NK-92 treated with Interleukin-12 subunit alpha and Interleukin-12 subunit beta, amount 100 ng/mL, for 24 hours (cell line): ENCODE measurements around the gene CCDC63.
"Not testable (repeated sequence)": the region's sequence is repeated elsewhere in the genome, so short reads cannot be mapped to it uniquely, and the experiment has no call there.

Experiments used
- DNase-seq: peaks from one replicate; lab custom pipeline; 2025; lab: John Stamatoyannopoulos, UW

The CCDC63 gene

GRCh38 chr12:110923192-110923591 lies 76.4 kb downstream of the CCDC63 start:
- no peak for DNase-seq

GRCh38 chr12:110923692-110924334 lies 77.0 kb downstream of the CCDC63 start:
- no peak for DNase-seq

GRCh38 chr12:110927546-110927945 lies 80.8 kb downstream of the CCDC63 start:
- no peak for DNase-seq

DNA sequence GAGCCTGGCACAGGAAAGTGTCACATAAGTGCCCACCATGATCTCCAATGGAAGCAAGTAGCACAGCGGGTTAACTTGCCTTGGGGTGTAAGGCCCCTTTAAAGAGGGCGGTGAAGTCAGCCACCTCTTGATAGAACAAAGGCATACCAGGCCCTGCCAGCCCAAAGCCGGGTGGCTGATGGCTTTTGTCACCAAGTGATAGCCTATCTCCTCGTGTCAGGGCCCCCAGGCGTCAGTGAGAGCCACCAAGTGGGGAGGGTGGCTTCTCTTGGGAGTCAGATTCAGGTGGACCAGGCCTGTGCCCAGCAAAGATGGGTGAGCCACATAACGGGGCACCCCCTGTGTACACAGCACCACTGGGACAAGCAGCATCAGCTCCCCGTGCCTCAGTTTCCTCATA lies 81.9 kb downstream of the CCDC63 start:
- no peak for DNase-seq

DNA sequence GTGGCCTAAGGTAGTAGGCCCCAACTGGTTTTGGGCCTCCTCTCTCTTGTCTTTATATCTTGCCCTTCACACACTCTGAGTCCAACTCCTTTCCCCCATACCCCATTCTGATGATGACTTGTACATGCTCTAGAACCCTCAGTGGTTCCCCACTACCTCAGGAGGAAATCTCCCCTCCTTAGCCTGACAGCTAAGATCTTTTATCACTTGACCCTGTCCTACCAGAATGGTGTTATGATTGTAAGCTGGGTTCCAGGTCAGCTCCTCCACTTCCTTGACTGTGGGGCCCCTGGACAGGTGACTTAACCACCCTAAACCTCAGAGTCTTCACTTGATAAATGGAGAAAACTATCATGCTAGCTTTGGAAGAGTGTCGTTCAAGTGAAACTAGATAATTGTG lies 83.0 kb downstream of the CCDC63 start:
- DNase-seq: no peak

DNA sequence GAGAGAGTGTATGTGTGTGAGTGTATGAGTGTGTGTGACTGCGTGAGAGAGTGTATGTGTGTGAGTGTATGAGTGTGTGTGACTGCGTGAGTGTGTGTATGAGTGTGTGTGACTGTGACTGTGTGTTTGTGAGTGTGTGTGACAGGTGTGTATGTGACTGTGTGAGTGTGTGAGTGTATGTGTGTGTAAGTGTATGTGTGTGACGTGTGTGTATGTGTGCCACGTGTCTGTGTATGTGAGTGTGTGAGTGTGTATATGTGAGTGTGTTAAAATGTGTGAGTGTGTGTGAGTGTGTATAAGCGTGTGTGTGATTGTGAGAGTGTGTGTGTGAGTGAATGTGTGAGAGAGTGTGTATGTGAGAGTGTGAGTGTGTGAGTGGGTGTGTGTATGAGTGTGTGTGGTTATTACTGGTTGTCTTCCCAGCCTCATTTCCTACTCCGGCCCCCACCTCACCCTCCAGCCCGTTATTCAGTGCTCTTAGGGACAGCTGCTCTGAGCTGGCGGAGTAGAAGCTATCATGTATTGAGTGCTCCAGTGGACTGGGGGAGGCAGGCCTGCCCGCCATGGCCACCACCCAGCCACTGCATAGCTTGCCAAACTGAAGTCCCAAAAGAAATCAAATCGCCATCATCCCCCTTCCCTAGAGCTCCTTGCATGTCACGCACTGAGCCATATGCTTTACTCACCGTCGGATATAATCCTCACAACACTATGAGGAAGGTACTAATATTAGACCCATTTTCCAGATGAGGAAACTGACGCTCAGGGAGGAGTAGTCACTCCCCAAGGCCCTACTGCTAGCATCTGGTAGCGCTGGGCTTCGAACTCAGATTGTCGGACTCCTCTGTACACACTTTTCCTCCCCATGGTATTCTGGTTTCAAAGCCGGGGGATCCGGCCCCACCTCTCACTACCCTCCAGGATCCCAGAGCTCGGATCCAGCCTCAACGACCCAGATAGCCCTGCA lies 83.8 kb downstream of the CCDC63 start:
- no peak for DNase-seq

DNA sequence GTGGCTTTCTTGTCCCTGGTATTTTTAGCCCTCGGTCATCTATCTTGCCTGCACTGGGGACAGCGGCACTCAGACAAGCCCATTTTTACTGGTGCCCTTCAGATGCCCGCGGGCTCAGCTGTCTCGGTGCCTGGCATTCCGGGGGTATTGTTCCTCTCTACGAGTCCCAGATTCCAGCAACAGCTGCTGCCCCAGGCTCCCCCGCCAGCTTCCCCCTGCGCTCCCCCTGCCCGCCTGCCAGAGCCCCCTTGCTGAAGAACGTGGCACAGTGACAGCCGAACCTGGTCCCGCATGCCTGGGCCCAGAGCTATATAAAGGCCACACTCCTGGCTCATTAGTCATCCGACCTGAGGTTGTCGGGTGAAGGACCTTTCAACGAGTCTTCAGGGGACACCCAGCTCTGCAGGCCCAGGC lies 84.5 kb downstream of the CCDC63 start:
- no peak for DNase-seq

GRCh38 chr12:110932046-110932445 lies 85.3 kb downstream of the CCDC63 start:
- DNase-seq: no peak

DNA sequence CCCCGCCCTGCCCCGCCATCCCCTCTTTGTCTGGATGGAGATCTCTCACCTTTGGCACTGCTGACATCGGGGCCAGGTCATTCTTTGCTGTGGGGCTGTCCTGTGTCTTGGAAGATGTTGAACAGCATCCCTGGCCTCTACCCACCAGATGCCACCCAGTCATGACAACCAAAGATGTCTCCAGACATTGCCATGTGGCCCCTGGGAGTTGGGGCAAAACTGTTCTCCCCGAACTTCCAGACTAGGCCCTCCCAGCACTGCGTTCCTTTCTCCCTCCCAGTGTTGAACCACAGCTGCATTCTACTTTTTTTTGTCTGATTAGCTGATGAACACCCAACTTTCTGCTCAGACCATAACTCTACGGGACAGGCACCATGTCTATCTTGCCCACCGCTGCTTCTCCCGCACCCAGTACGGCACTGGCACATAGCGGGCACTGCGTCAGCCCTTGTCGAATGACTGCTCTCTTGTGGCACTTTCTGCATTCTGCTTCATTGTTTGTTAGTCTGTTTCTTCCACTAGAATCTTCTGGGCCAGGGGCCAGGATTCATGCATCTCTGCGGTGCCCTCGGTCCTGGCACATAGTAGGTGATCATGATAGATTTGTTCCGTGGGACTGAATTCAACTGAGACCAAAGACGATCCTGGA lies 86.7 kb downstream of the CCDC63 start:
- no peak for DNase-seq

- DNase-seq: no peak
Observed at GRCh38 chr12:110934093-110934852, 87.5 kb downstream of the CCDC63 start.

- DNase-seq: no peak
Observed at GRCh38 chr12:110935588-110935987, 88.8 kb downstream of the CCDC63 start.

DNA sequence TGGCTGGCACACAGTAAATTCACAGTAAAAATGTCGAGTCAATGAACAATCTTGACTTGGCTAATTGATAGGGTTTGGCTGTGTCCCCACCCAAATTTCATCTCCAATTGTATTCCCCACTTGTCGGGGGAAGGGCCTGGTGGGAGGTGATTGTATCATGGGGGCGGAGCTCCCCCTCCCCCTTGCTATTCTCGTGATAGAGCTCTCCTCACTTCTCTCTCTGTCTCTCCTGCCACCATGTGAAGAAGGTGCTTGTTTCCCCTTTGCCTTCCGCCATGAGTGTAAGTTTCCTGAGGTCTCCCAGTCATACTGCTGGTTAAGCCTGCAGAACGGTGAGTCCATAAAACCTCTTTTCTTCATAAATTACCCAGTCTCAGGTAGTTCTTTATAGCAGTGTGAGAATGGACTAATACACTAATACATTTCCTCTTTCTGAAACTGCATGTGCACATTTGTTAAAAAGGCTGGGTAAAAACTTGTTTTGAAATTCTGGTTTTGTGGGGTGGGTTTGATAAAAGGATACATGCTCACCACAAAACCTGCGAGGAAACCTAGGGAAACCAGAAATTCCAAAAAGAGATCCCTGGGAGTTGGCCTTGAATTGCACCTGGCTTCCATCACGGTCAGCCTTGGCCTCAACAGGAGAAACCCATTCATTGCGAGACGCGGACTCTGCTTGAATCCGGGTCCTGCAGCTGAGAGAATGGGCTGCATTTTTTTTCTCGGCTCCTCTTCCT lies 89.7 kb downstream of the CCDC63 start:
- no peak for DNase-seq

- no peak for DNase-seq
Observed at GRCh38 chr12:110937104-110937641, 90.4 kb downstream of the CCDC63 start.

DNA sequence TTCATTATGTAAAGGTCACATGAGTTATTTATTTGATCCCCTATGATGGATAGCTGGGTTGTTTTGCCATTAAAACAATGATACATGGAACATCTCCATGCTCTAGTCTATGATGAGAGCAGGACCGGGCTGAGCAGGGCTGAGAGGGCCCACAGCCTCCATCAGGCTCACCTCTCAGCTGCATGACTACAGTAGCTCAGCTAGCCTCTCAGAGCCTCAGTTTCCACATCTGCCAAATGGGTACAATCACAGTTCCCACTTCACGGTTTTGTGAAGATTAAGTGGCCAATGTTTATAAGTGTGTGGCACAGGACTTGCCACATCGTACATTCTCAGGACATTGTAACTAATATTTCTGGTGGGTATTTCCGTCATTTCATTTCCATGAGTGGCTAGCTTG lies 93.5 kb downstream of the CCDC63 start:
- no peak for DNase-seq

- DNase-seq: no peak
Observed at GRCh38 chr12:110940933-110941332, 94.1 kb downstream of the CCDC63 start.

GRCh38 chr12:110941391-110941790 lies 94.6 kb downstream of the CCDC63 start:
- no peak for DNase-seq

- no peak for DNase-seq
Observed at GRCh38 chr12:110943373-110943772, 96.6 kb downstream of the CCDC63 start.

GRCh38 chr12:110948041-110948440 lies 101.3 kb downstream of the CCDC63 start:
- no peak for DNase-seq

GRCh38 chr12:110950466-110950865 lies 103.7 kb downstream of the CCDC63 start:
- not testable (repeated sequence) for DNase-seq

- DNase-seq: not testable (repeated sequence)
Observed at GRCh38 chr12:110950867-110951266, 104.1 kb downstream of the CCDC63 start.
